GM12865 (cell line): Measurements from ENCODE around the gene MCCC2.
"Not testable (repeated sequence)": the region's sequence is repeated elsewhere in the genome, so short reads cannot be mapped to it uniquely, and the experiment has no call there.

Source experiments
- DNase-seq: peaks from one replicate; pipeline ENCODE4 v3.0.0; 2010; ENCODE audit warnings: low read depth
- H3K4me3 ChIP-seq: 2 replicates; pipeline ENCODE4 v1.5.1; 2011; ENCODE audit warnings: mild to moderate bottlenecking, low read depth, low read length, control low read depth
- TF ChIP-seq, protein P1 (sequence below): IDR thresholded peaks from 2 replicates; pipeline ENCODE4 v1.5.1; 2011; ENCODE audit warnings: low read length, control low read depth, low read depth, inconsistent platforms; ENCODE audit not compliant: insufficient read depth; ENCODE audit errors: missing control alignments

The MCCC2 gene

DNA sequence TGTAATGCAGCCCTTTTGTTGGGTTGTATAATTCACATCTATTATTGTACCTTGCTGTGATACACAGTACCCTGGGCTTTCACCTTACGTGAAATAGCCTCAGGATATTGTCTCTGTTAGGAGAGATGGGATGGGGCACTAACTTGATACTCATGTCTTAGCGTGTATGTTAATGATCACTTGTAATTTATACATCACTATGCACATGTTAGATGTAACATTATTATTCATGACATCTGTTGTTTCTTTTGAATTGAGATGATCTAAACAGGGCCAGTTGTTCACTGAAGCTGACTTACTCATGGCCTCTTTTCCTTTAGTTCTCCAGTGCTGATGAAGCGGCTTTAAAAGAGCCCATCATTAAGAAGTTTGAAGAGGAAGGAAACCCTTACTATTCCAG, 65.2 kb downstream of the MCCC2 start:
- TF ChIP-seq, protein P1, sequence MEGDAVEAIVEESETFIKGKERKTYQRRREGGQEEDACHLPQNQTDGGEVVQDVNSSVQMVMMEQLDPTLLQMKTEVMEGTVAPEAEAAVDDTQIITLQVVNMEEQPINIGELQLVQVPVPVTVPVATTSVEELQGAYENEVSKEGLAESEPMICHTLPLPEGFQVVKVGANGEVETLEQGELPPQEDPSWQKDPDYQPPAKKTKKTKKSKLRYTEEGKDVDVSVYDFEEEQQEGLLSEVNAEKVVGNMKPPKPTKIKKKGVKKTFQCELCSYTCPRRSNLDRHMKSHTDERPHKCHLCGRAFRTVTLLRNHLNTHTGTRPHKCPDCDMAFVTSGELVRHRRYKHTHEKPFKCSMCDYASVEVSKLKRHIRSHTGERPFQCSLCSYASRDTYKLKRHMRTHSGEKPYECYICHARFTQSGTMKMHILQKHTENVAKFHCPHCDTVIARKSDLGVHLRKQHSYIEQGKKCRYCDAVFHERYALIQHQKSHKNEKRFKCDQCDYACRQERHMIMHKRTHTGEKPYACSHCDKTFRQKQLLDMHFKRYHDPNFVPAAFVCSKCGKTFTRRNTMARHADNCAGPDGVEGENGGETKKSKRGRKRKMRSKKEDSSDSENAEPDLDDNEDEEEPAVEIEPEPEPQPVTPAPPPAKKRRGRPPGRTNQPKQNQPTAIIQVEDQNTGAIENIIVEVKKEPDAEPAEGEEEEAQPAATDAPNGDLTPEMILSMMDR = no peak
- no peak for DNase-seq
- no peak overlapping the region for H3K4me3 ChIP-seq

DNA sequence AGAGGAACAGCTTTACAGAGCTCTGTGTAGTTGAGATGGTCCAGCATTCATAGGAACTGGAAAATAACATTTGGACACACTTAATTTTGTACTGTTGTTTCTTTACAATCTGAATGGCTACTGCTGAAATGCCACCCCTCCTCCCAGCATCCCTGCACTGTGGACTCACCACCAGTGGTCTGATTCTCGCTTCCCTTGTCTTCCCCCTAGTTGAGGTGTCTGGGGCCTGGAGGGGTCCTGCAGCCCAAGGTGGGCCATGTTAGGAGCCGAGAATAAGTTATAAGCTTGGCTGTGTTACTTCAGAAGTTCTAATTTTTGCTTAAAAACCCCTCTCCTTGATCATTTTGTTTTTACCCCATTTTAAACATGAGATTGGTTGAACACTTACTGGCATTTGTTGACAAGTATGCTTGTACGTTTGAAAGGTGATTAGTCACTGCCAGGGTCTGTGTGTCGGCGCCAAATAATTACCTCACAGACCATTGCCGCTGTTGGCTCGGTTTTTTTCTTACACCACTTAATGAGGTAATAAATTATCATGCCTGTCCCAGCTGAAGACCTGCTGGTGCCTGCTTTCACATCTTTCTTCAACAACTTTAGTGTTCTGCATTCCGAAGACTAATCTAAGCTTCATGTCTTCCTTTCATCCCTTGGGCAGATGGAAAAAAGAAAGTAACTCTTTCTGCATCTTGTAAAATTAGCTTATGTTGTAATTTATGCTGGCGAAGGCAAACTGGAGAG, 65.8 kb downstream of the MCCC2 start:
- H3K4me3 ChIP-seq = no peak overlapping the region
- TF ChIP-seq, protein P1 = no peak
- DNase-seq = no peak

DNA sequence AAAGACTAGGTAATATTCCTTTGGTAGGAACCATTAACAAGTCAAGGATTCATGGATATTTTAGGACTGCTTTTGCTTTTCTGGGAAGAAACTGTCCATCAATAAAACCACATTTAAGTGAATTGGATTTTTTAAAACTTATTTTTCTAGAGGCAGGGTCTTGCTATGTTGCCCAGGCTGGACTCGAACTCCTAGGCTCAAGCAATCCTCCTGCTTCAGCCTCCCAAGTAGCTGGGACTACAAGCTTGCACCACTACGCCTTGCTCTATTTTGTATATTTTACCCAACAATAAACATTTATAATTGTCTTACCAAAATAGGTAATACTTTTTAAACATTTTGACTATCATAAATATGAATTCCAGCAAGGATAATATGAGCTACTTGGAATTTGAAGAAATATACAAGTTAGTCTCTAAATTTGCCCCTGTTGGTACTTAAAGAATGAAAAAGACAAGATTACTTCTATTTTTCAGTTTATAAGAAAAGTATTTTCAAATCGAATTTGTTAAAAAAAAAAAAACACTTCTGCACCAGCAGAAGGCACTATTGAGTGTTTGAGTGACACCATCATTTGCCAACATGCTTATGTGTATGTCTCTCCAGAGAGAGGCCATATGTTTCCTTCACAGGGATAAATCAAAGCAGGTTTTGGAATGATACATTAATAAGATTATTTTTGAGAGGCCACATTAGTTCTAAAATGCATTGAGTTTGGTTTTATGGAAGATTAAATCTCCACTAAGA, 71.9 kb downstream of the MCCC2 start:
- no peak overlapping the region for H3K4me3 ChIP-seq
- DNase-seq = peak; percentile 6
- TF ChIP-seq, protein P1 = peak; percentile 5

DNA sequence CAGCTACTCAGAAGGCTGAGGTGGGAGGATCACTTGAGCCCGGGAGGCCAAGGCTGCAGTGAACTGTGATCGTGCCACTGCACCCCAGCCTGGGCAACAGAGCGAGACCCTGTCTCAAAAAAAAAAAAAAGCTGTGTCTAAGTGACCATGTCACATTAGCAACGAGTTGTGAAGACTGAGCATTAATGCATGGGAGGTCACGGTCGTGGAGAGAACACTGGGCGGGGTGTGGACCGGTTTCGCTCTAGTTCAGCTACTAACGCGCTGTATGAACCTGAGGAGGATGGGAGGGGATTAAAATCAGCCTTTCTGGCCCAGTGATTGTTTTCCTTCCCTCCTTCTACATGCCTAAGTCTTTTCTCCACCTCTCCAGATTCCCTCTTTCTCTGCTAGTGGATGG, 75.2 kb downstream of the MCCC2 start:
- DNase-seq = no peak
- TF ChIP-seq, protein P1 = no peak

DNA sequence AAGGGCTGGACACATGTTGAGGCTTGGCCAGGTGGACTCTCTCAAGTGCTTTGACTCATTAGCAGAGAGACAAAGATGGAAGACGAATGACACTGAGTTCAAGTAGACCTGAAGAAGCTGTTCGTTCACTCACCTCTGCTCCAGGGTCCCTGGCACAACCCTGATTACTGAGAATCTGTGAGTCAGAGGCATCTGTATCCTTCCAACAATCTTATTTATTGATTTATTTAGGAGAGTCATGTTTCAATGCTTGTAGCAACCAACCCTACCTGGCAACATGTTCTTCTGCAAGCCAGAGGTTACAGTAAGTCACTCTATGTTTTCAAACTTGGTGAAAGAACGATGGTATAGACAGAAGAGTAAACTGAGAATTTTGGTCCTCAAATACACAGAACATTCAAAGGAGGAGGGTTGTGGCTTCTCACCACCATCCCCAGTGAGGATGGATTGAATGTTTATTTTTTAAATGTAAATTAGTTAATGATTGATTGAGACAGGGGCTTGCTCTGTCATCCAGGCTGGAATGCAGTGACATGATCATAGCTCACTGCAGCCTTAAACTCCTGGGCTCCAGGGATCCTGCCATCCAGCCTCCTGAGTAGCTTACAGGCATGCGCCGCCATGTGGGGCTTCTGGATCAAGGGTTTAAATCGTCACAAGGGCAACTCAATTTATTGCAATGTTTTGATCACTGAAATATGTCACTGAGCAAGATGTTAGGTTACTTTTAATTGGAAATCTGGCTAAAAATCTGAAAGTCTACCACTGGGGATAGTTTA, 76.2 kb downstream of the MCCC2 start:
- TF ChIP-seq, protein P1 = no peak
- no peak overlapping the region for H3K4me3 ChIP-seq
- DNase-seq = no peak

More for the DNA sequence above, 75.2 kb downstream of the MCCC2 start:
- H3K4me3 ChIP-seq = no peak overlapping the region

DNA sequence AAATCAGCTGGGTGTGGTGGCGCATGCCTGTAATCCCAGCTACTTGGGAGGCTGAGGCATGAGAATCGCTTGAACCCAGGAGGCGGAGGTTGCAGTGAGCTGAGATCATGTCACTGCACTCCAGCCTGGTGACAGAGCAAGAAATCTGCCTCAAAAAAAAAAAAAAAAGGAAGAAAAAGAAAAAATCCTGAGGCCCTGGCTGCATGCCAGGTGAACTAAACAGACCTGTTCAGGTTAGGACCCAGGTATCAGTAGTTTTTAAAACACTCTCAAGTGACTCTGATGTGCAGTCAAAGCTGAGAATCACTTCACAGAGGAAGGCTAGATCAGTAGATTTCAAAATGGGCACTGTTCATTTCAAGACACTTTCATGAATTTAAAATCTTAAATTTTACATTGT, 77.5 kb downstream of the MCCC2 start:
- not testable (repeated sequence) for H3K4me3 ChIP-seq, DNase-seq

DNA sequence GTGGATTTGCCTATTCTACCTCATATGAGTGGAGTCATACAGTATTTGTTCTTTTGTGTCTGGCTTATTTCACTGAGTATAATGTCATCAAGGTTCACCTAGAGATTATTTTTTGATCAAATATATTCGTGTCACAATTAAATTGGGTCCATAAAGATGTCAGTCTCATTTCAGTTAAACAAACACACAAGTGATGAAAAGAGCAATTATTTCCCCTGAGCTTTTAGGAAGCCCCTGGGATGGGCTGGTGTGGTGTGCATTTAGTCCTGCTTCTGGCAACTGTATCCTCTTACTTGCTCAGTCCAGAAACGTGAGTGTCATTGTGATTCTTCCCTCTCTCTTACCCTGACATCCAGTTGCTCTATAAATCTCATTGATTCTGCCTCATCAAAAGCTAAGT, 79.2 kb downstream of the MCCC2 start:
- TF ChIP-seq, protein P1 = no peak
- no peak overlapping the region for H3K4me3 ChIP-seq
- no peak for DNase-seq
